OCI-LY1 (cell line): ENCODE data around the gene EPC2.

Experiments used
- H2AFZ ChIP-seq: fragments of 200-600 bp; sonication (generic), shearing (Covaris generic); 2 replicates; pipeline ENCODE4 v1.6.0; 2014; ENCODE audit warnings: antibody characterized with exemption, mild to moderate bottlenecking, low read length
- H3F3A ChIP-seq: fragments of 200-600 bp; sonication (generic), shearing (Covaris generic); 2 replicates; pipeline ENCODE4 v1.6.0; 2014; ENCODE audit warnings: mild to moderate bottlenecking, antibody characterized with exemption, low read length, moderate library complexity; ENCODE audit not compliant: insufficient read depth
- H3K27ac ChIP-seq: fragments of 200-600 bp; sonication (generic); 2 replicates; pipeline ENCODE4 v1.5.1; 2014; ENCODE audit warnings: low read length, mixed run types, mild to moderate bottlenecking, low read depth; ENCODE audit not compliant: poor library complexity, severe bottlenecking
- H3K27me3 ChIP-seq: fragments of 200-600 bp; sonication (generic); 2 replicates; pipeline ENCODE4 v1.6.0; 2014; ENCODE audit warnings: antibody characterized with exemption, mild to moderate bottlenecking, low read length, moderate library complexity; ENCODE audit not compliant: insufficient read depth
- H3K36me3 ChIP-seq: fragments of 200-600 bp; sonication (generic); 2 replicates; pipeline ENCODE4 v1.6.1; 2014; ENCODE audit warnings: mild to moderate bottlenecking, antibody characterized with exemption, low read length, moderate library complexity, mixed read lengths; ENCODE audit not compliant: insufficient read depth
- H3K4me1 ChIP-seq: fragments of 200-600 bp; sonication (generic); 2 replicates; pipeline ENCODE4 v1.5.1; 2014; ENCODE audit warnings: mild to moderate bottlenecking, low read length, moderate library complexity; ENCODE audit not compliant: insufficient read depth, severe bottlenecking
- H3K4me2 ChIP-seq: fragments of 200-600 bp; sonication (generic), shearing (Covaris generic); 2 replicates; pipeline ENCODE4 v1.6.1; 2014; ENCODE audit warnings: low read length
- H3K4me3 ChIP-seq: fragments of 200-600 bp; sonication (generic); 2 replicates; pipeline ENCODE4 v1.5.1; 2014; ENCODE audit warnings: low read length, low read depth, mild to moderate bottlenecking, mixed read lengths; ENCODE audit not compliant: poor library complexity, severe bottlenecking
- H3K79me2 ChIP-seq: fragments of 200-600 bp; shearing (Covaris generic); 2 replicates; pipeline ENCODE4 v1.6.1; 2016; ENCODE audit warnings: mixed run types, low read length, mixed read lengths; ENCODE audit not compliant: insufficient read depth
- H3K9ac ChIP-seq: fragments of 200-600 bp; sonication (generic), shearing (Covaris generic); 2 replicates; pipeline ENCODE4 v1.6.1; 2014; ENCODE audit warnings: mild to moderate bottlenecking, low read length, mixed read lengths
- H3K9me2 ChIP-seq: fragments of 200-600 bp; sonication (generic), shearing (Covaris generic); 2 replicates; pipeline ENCODE4 v1.6.1; 2014; ENCODE audit warnings: low read depth, mild to moderate bottlenecking, low read length, mixed read lengths
- H3K9me3 ChIP-seq: fragments of 200-600 bp; shearing (Covaris generic); 2 replicates; pipeline ENCODE4 v1.6.1; 2014; ENCODE audit warnings: low read length, mixed read lengths
- H4K20me1 ChIP-seq: fragments of 200-600 bp; sonication (generic), shearing (Covaris generic); 2 replicates; pipeline ENCODE4 v1.6.0; 2016; ENCODE audit warnings: mild to moderate bottlenecking, low read length; ENCODE audit not compliant: insufficient read depth
- CTCF ChIP-seq: fragments of 200-600 bp; sonication (generic), shearing (Covaris generic); IDR thresholded peaks from 2 replicates; pipeline ENCODE4 v1.5.1; 2017; ENCODE audit warnings: mild to moderate bottlenecking, antibody characterized with exemption, low read length, moderate library complexity, mixed read lengths
- EZH2 ChIP-seq: fragments of 200-600 bp; sonication (generic), shearing (Covaris generic); IDR thresholded peaks from 2 replicates; pipeline ENCODE4 v1.8.0; 2017; ENCODE audit warnings: borderline replicate concordance, mixed run types, mild to moderate bottlenecking, antibody characterized with exemption, low read length, moderate library complexity, mixed read lengths

EPC2 gene

GRCh38 chr2:148739454-148740105 is 95.0 kb downstream of the EPC2 start:
- Histone ChIP-seq H4K20me1 (no peaks in the 10 kb centered on the region), H3K4me3 (no peak overlapping the region), H3F3A (no peaks in the 10 kb centered on the region), H3K36me3 (no peaks in the 10 kb centered on the region; the same call in 1 of the 2 replicates), H3K27me3 (no peaks in the 10 kb centered on the region), H2AFZ (no peak overlapping the region), H3K9me3 (no peaks in the 10 kb centered on the region), H3K4me2 (no peak overlapping the region), H3K27ac (no peak overlapping the region), H3K9me2 (no peaks in the 10 kb centered on the region), H3K4me1 (peaks cover 5% of the 10 kb centered on the region), H3K9ac (no peak overlapping the region), H3K79me2 (peaks cover 6% of the 10 kb centered on the region; the same call in 1 of the 2 replicates)
- TF ChIP-seq EZH2: no peak
- no peak for TF ChIP-seq CTCF

GRCh38 chr2:148742373-148742772 is 97.8 kb downstream of the EPC2 start:
- no peaks in the 10 kb centered on the region for H3K9me3 ChIP-seq
- no peak overlapping the region for H3K27ac ChIP-seq
- no peak overlapping the region for H3K9ac ChIP-seq
- no peaks in the 10 kb centered on the region for H3F3A ChIP-seq
- H3K27me3 ChIP-seq: no peaks in the 10 kb centered on the region
- no peaks in the 10 kb centered on the region for H3K9me2 ChIP-seq
- no peak overlapping the region for H3K4me3 ChIP-seq
- H3K4me2 ChIP-seq: no peak overlapping the region
- H3K36me3 ChIP-seq: peaks cover 1% of the 10 kb centered on the region; the same call in 1 of the 2 replicates
- H3K79me2 ChIP-seq: no peaks in the 10 kb centered on the region
- no peaks in the 10 kb centered on the region for H4K20me1 ChIP-seq
- no peak overlapping the region for H2AFZ ChIP-seq
- peaks cover 5% of the 10 kb centered on the region for H3K4me1 ChIP-seq
- TF ChIP-seq CTCF: no peak
- no peak for TF ChIP-seq EZH2

GRCh38 chr2:148745151-148745851 is 100.8 kb downstream of the EPC2 start:
- H3K9ac ChIP-seq: no peak overlapping the region
- no peaks in the 10 kb centered on the region for H3K27me3 ChIP-seq
- no peaks in the 10 kb centered on the region for H3F3A ChIP-seq
- H3K9me2 ChIP-seq: no peaks in the 10 kb centered on the region
- H2AFZ ChIP-seq: no peak overlapping the region
- no peaks in the 10 kb centered on the region for H3K4me1 ChIP-seq
- H3K79me2 ChIP-seq: no peaks in the 10 kb centered on the region
- no peaks in the 10 kb centered on the region for H3K9me3 ChIP-seq
- no peak overlapping the region for H3K4me2 ChIP-seq
- TF ChIP-seq EZH2: no peak
- TF ChIP-seq CTCF: no peak
- peaks cover 11% of the 10 kb centered on the region; the same call in 1 of the 2 replicates for H3K36me3 ChIP-seq
- H4K20me1 ChIP-seq: no peaks in the 10 kb centered on the region
- H3K4me3 ChIP-seq: no peak overlapping the region
- H3K27ac ChIP-seq: no peak overlapping the region
